Forelimb muscle (tissue), 1 donor: ENCODE data around the gene EIF4B. TPM values are rescaled to one million over a fixed set of nuclear protein-coding genes. Genes with fewer than 3 reads are reported as not detected.
"Not testable (repeated sequence)": the region's sequence is repeated elsewhere in the genome, so short reads cannot be mapped to it uniquely, and the experiment has no call there.

ENCODE experiments used
- DNase-seq: peaks from one replicate; pipeline ENCODE4 v3.0.0-alpha.2; 2013; ENCODE audit warnings: low read depth
- polyA plus RNA-seq: library from polyadenylated mRNA; unstranded; fragments of 120-200 nt; gene quantifications from one replicate; pipeline ENCODE4 v1.2.1, GENCODE V29; 2013; ENCODE audit not compliant: insufficient read length

Gene EIF4B
- polyA plus RNA-seq = 449 TPM

- DNase-seq = peak; percentile 96
Observed at GRCh38 chr12:53005986-53006809, at the start of gene EIF4B. TSS of gene EIF4B (plus strand) at chr12:53006456. CDS start at chr12:53006484, 28 bp downstream.

GRCh38 chr12:52956987-52957386, 49.3 kb upstream of the EIF4B start:
- DNase-seq = no peak

DNA sequence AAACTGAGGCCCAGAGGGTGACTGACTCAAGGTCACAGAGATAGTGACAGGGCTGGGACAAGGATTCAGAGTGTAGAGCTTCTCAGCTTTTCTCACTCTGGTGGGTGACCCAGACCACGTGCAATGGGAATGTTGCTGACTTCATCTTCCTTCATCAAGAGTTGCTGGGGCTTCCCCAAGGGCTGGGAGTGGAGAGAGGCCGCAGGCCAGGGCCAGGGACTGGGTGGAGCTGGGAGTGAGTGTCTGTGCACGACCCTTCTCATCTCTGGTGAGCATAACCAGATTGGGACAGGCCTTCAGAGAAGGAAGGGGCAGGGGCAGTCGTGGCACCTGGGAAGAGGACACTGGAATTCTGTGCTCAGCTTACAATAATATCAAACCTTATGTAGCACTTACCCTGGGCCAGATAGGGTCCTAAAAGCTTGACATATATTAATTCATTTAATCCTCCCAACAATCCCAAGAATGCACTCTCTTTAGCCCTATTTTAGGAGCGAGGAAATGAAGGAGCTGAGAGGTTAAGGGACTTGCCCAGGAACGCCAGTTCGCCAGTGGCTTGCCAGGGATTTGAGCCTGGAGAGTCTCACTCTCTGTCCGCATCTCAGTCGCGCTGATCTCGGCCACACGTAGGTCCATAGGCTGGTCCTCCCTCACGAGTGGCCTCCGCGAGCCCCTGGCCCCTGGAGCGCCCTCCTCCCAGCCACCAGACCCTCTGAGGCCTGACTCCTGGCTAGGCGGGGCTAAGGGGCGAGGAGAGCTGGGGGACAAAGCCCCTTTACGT, 41.5 kb upstream of the EIF4B start:
- no peak for DNase-seq

DNA sequence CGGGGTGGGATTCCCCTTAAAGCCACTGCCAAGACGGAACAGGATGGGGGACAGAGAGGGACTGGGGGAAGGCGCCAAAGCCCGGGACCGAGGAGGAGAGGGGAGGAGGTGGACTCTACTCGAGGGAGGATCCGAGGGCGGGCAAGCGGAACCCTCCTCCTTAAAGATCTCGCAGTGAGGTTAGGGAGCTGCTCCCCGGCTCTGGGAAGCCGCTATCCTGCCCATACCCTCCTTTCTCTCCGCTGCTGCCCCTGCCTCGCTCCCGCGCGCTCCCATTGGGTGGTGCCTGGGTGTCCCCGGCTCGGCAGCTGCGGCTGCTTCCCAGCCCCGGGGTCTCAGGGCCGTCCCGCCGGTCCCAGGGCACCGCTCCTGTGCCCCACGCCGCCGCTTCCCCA, 40.9 kb upstream of the EIF4B start:
- no peak for DNase-seq

DNA sequence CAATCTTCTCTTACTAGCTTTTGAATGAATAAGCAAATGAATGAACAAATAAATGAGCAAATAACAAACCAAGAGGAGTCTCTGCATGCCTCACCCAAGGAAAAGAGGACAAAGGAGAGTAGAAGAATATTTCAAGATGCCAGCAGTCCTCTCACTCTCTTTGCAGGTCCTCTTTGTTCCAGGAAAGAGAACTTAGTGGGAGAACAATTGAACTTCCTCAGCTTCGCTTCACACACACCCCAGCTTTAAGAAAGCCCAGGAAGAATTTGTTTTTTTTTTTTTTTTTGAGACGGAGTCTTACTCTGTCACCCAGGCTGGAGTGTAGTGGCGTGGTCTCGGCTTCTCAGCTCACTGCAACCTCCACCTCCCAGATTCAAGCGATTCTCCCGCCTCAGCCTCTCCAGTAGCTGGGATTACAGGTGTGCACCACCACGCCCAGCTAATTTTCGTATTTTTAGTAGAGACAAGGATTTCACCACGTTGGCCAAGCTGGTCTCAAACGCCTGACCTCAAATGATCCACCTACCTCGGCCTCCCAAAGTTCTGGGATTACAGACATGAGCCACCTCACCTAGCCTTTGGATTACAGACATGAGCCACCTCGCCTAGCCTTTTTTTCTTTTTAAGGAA, 37.0 kb upstream of the EIF4B start:
- DNase-seq = no peak

GRCh38 chr12:52969828-52970569, 36.3 kb upstream of the EIF4B start:
- DNase-seq = no peak

- DNase-seq = no peak
Observed at GRCh38 chr12:52971679-52972329, 34.5 kb upstream of the EIF4B start.

DNA sequence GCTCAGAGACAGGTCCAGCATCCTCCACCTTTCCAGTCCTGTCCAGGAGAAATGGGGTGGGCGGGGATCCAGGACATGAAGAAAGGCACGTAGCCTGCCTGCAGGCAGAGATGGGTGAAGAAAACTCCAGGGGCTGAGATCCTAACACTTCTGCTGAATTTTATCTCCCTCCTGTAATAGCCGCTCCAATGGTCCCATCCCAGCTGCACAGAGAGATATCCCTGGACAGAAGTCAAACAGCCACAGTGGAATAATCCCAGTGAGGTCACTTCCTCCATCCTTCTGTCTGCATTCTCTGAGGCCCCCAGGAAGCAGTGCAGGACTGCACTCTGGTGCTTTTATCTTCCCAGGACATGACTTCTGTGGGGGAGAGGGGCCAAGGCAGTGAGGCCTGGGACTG, 31.1 kb upstream of the EIF4B start:
- peak; percentile 11 for DNase-seq

DNA sequence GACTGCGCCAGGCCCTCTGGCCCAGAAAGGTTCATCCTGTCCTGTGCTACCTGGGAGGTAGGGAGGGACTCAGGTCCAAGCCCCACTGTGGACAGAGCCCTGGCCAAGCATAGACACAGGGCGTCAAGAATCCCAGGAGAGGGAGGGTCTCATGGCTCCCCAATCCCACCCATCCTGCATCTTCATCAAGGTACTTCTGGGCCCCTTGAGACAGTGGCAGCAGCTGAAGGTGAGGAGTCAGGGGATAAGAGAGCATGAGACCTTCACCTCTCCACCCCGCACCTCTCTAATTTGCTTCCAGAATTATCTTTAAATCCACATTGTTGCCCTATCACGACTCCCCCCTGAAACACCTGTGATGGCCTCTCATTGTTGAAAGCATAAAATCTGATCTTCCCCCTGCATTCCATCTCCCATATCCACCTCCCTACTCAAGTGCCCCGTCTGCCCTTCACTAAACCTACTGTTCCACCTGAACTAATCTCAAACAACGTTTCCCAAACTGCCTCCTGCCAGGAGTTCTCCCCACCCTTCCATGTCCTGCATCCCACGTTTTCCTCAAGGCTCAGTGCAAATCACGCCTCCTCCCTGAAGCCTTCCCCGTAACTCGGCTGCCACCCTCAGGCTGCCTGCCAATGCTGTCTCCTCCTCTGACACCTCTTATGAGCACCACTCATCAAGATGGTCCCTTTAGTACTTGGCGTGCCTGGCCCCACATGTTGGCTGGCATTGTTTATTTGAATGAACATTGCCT, 30.3 kb upstream of the EIF4B start:
- no peak for DNase-seq

GRCh38 chr12:52976574-52977071, 29.6 kb upstream of the EIF4B start:
- no peak for DNase-seq

GRCh38 chr12:52977170-52977569, 29.1 kb upstream of the EIF4B start:
- DNase-seq = no peak

DNA sequence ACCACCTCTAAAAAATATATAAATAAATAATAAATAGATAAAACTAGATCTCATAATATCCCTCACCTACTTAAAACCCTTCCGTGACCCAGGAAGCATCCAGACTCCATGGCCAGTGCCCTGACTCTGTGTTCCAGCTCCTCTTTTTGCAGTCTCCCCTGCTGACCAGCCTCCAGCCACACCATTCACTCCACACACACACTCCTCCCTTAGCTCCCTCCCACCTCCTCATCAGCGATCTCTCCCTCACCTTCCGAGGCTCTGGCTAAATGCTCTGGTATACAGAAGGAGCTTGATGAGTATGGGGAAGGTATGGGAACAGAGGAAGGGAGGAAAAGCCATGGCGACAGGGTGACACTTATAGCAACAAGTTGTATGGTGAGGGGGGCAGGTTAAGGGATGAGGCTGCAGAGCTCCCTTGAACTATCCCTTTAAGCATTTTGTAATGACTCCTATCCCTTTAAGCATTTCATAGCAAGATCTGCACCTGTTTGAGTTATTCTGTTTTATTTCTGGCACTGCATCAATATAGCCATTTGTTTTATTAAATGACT, 26.1 kb upstream of the EIF4B start:
- DNase-seq = no peak

GRCh38 chr12:52980650-52981423, 25.4 kb upstream of the EIF4B start:
- DNase-seq = peak; percentile 83

GRCh38 chr12:52984136-52984535, 22.1 kb upstream of the EIF4B start:
- no peak for DNase-seq

DNA sequence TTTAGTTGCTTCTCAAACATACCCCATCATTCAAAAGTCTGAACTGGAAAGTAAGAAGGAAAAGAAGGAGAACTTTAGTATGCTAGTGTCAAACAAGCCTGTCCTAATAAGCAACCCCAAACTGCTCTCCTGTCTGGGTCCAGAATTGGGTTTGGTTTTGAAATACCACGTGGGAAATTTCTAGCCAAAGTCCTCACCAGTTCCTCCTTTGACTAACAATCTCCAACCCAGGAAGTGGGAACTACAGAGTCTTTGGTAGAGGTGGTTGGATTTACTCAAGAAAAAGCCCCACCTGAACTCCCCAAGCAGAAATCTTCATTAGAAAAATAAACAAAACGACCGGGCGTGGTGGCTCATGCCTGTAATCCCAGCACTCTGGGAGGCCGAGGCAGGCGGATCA, 17.4 kb upstream of the EIF4B start:
- DNase-seq = no peak

- no peak for DNase-seq
Observed at GRCh38 chr12:52990206-52990605, 16.1 kb upstream of the EIF4B start.

DNA sequence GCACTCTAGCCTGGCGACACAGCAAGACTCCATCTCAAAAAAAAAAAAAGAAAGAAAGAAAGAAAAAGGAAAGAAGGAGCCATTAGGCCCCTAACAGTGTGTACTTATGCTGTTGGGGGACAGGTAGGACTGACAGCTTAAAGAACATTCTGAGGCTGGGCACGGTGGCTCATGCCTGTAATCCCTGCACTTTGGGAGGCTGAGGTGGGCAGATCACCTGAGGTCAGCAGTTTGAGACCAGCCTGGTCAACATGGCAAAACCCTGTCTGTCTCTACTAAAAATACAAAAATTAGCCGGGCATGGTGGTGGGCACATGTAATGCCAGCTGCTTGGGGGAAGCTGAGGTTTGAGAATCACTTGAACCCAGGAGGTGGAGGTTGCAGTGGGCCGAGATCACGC, 14.0 kb upstream of the EIF4B start:
- DNase-seq = not testable (repeated sequence)

DNA sequence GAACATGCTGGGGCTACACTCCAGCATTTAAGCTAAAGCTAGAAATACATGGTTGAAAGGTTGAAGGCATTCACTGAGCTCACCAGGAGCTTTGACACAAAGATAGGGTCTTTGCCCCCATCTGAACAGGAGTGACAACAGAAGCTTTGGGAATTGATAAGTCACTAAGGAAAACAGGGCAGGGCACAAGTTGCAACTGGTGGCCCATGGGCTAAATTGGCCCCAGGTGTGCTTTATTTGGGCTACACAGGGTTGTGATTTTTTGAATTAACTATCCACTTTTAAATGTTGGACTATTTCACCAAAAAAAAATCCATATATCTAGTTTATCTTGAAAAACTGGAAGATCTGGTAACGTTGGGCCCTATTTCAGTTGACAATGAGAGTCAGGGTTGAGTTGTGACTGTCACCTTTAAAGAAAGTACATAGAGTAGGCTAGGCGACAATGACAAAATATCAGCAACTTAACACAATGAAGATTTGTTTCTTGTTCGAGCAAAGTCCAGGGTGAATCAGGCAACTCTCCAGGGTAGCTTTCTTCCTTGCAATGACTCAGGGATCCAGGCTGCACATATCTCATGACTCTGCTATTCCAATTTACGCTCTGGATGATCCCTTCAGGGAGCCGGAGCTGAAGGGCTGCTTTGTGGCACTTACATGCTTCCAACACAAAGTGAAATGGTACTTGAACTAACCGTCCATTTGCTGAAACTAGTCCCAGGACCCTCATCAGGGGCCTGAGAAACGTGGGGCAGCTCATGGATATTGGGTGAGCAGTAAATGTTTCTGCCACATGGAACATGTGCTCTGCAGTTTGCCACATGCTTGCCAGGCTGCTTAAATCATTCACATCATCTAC, 13.3 kb upstream of the EIF4B start:
- no peak for DNase-seq
